ENCODE data around the gene MYO5B.

MYO5B gene

DNA sequence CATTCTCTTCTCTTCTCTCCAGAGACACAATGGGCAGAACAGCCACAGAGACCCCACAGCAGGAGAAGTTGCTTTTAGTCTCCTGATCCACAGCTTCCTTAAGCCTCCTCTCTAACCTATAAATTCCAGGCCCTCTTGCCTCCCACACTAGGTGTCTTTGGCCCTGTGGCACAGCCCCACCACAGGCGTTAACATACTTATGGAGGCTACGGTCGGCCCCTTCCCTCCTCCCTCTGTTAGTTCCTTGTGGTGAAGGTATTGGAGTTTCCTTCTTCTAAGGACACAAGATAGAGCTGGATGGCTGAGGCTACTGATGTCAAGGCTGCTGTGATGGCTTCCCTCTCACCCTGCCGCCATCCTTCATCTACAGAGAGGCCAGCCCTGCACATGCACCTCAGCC, 258.1 kb downstream of the MYO5B start:
- H3K36me3 ChIP-seq (ENCODE audit: insufficient read depth, low read length) = no peaks in the 10 kb centered on the region
- no peaks in the 10 kb centered on the region for H3K9me3 ChIP-seq (ENCODE audit: control insufficient read depth, insufficient read depth, low read length)
- H3K4me1 ChIP-seq (ENCODE audit: insufficient read depth, low read length) = no peaks in the 10 kb centered on the region
- H3K9ac ChIP-seq (ENCODE audit: low read depth, low read length) = no peak overlapping the region

DNA sequence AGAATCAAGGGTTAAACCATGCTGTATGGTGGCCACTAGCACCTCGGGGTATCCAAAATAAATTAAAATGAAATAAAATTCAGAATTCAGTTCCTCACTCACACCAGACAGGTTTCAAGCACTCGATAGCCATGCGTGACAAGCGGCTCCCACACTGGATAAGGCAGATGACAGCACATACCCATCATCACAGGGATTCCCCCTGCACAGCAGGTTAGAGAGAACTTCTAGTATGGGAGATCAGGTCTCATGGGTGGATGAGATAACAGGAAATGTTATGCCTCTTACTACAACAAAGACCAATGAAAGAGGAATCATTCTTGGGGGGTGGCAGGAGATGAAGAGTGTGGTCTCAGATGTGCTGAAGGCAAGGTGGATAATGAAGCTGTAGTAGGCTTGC, 259.7 kb downstream of the MYO5B start:
- Histone ChIP-seq H3K9me3 (ENCODE audit: control insufficient read depth, insufficient read depth, low read length) (no peaks in the 10 kb centered on the region), H3K4me1 (ENCODE audit: insufficient read depth, low read length) (no peaks in the 10 kb centered on the region), H3K36me3 (ENCODE audit: insufficient read depth, low read length) (no peaks in the 10 kb centered on the region), H3K9ac (ENCODE audit: low read depth, low read length) (no peak overlapping the region)

DNA sequence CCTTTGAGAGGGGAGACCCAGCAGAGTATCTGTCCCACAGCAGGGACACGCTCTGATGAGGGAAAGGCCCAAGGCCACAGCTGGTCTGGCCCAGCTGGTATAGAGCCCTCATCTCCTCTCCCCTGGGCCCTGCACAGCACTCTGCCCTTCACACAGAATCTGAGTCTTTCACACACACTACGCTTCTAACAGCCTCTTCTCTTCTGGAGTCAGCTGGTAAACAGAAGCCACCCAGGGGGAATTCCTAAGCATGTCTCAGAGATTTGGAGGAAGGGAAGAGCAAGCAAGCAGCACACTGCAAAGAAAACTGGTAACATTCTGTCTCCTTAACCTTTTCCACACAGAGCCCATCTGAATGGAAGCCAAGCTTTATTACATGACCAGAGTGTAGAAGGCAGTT, 260.5 kb downstream of the MYO5B start:
- no peak overlapping the region for H3K9ac ChIP-seq (ENCODE audit: low read depth, low read length)

DNA sequence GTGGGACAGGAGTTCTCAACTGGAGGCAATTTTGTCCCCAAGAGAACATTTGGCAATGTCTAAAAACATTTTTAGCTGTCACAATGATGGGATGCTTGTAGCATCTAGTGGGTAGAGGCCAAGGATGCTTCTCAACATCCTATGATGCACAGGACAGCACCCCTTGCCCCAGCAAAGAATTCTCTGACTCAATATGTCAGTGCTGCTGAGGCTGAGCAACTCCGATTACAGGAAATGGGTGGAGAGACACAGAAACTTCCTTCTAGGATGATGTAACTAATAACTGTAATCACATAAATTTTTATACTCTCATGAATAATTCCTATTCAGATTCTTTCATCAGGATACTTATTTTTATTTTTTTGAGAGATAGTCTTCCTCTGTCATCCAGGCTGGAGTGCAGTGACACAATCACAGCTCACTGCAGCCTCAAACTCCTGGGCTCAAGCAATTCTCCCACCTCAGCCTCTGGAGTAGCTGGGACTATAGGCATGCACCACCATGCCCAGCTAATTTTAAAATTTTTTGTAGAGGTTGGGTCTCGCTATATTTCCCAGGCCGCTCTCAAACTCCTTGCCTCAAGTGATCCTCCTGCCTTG, 261.3 kb downstream of the MYO5B start:
- no peaks in the 10 kb centered on the region for H3K4me1 ChIP-seq (ENCODE audit: insufficient read depth, low read length)
- no peaks in the 10 kb centered on the region for H3K9me3 ChIP-seq (ENCODE audit: control insufficient read depth, insufficient read depth, low read length)
- H3K9ac ChIP-seq (ENCODE audit: low read depth, low read length) = no peak overlapping the region

More for the DNA sequence above, 260.5 kb downstream of the MYO5B start:
- Histone ChIP-seq H3K9me3 (ENCODE audit: control insufficient read depth, insufficient read depth, low read length) (no peaks in the 10 kb centered on the region), H3K36me3 (ENCODE audit: insufficient read depth, low read length) (no peaks in the 10 kb centered on the region), H3K4me1 (ENCODE audit: insufficient read depth, low read length) (no peaks in the 10 kb centered on the region)

DNA sequence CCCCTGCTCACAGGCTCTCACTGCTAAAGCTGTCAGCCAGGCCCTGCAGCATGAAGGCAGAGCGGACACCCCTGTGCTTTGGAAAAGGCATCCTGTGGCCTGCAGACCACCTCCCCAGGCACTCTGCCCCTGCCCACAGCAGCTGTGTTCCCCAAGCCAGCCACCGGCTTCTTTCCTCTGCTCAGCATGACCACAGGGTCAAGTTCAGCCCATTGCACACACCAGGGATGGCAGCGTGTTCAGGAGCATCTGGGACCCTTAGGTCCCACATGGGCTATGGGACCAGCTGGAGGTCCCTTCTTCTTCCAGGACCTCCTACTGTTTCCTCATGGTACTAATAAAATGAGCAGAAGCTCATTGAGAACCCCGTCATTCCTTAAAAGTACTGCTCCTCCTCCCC, 263.2 kb downstream of the MYO5B start:
- Histone ChIP-seq H3K36me3 (ENCODE audit: insufficient read depth, low read length) (no peaks in the 10 kb centered on the region), H3K9ac (ENCODE audit: low read depth, low read length) (no peak overlapping the region), H3K4me1 (ENCODE audit: insufficient read depth, low read length) (no peaks in the 10 kb centered on the region), H3K9me3 (ENCODE audit: control insufficient read depth, insufficient read depth, low read length) (no peaks in the 10 kb centered on the region)

More for the DNA sequence above, 261.3 kb downstream of the MYO5B start:
- no peaks in the 10 kb centered on the region for H3K36me3 ChIP-seq (ENCODE audit: insufficient read depth, low read length)

- Histone ChIP-seq H3K9me3 (ENCODE audit: control insufficient read depth, insufficient read depth, low read length) (no peaks in the 10 kb centered on the region; the same call in 1 of the 2 replicates), H3K36me3 (ENCODE audit: insufficient read depth, low read length) (no peaks in the 10 kb centered on the region), H3K4me1 (ENCODE audit: insufficient read depth, low read length) (no peaks in the 10 kb centered on the region), H3K9ac (ENCODE audit: low read depth, low read length) (no peak overlapping the region)
Measured at GRCh38 chr18:49931179-49931578, 263.8 kb downstream of the MYO5B start.

- H3K9ac ChIP-seq (ENCODE audit: low read depth, low read length) = no peak overlapping the region
- H3K9me3 ChIP-seq (ENCODE audit: control insufficient read depth, insufficient read depth, low read length) = no peaks in the 10 kb centered on the region; the same call in 1 of the 2 replicates
- no peaks in the 10 kb centered on the region for H3K36me3 ChIP-seq (ENCODE audit: insufficient read depth, low read length)
- no peaks in the 10 kb centered on the region for H3K4me1 ChIP-seq (ENCODE audit: insufficient read depth, low read length)
Measured at GRCh38 chr18:49926106-49926745, 268.7 kb downstream of the MYO5B start.

GRCh38 chr18:49924293-49924983, 270.5 kb downstream of the MYO5B start:
- no peaks in the 10 kb centered on the region for H3K4me1 ChIP-seq (ENCODE audit: insufficient read depth, low read length)

DNA sequence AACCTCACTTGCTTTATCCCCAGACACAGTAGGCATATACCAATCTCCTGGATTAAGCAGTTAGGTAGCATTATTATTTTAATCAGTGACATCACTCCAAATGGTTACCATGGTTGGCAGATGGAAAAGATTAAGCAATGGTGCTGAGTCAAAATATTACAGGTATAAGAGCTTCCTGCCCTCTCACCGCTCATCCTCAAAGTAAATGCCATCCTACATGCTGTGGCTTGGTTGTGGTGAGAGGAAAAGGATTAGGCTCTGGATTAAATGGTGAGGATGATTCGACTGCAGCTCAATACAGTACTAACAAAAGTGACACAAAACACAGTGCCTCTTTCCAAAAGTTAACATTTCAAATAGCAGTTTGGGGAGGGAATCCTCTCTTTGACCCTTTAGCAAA, 272.7 kb downstream of the MYO5B start:
- Histone ChIP-seq H3K9ac (ENCODE audit: low read depth, low read length) (no peak overlapping the region), H3K36me3 (ENCODE audit: insufficient read depth, low read length) (no peaks in the 10 kb centered on the region), H3K9me3 (ENCODE audit: control insufficient read depth, insufficient read depth, low read length) (no peaks in the 10 kb centered on the region; the same call in 1 of the 2 replicates), H3K4me1 (ENCODE audit: insufficient read depth, low read length) (no peaks in the 10 kb centered on the region)

More at GRCh38 chr18:49924293-49924983, 270.5 kb downstream of the MYO5B start:
- Histone ChIP-seq H3K9me3 (ENCODE audit: control insufficient read depth, insufficient read depth, low read length) (no peaks in the 10 kb centered on the region; the same call in 1 of the 2 replicates), H3K36me3 (ENCODE audit: insufficient read depth, low read length) (no peaks in the 10 kb centered on the region), H3K9ac (ENCODE audit: low read depth, low read length) (no peak overlapping the region)

- H3K9ac ChIP-seq (ENCODE audit: low read depth, low read length) = no peak overlapping the region
- no peaks in the 10 kb centered on the region for H3K36me3 ChIP-seq (ENCODE audit: insufficient read depth, low read length)
- H3K9me3 ChIP-seq (ENCODE audit: control insufficient read depth, insufficient read depth, low read length) = no peaks in the 10 kb centered on the region; the same call in 1 of the 2 replicates
- no peaks in the 10 kb centered on the region for H3K4me1 ChIP-seq (ENCODE audit: insufficient read depth, low read length)
Measured at GRCh38 chr18:49921318-49921985, 273.5 kb downstream of the MYO5B start.

DNA sequence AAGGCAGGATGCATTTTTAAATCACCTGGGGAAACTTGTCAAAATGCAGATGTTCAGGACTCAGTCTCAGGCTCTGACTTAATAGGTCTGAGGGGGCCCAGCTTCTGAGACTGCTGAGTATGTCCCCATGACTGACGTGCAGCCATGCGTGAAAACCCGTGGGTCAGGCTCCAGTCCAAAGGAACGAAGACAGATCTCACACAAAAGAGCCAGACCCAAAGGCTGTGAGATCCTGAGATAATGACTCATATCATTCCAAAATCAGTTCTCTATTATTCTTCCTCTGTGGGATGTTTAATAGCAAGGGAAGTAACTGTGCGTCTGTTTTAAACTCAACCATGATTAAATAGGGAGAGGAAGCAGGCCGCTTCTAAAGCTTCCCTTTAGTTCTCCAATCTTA, 274.2 kb downstream of the MYO5B start:
- Histone ChIP-seq H3K9me3 (ENCODE audit: control insufficient read depth, insufficient read depth, low read length) (no peaks in the 10 kb centered on the region), H3K36me3 (ENCODE audit: insufficient read depth, low read length) (no peaks in the 10 kb centered on the region), H3K9ac (ENCODE audit: low read depth, low read length) (no peak overlapping the region), H3K4me1 (ENCODE audit: insufficient read depth, low read length) (no peaks in the 10 kb centered on the region)

DNA sequence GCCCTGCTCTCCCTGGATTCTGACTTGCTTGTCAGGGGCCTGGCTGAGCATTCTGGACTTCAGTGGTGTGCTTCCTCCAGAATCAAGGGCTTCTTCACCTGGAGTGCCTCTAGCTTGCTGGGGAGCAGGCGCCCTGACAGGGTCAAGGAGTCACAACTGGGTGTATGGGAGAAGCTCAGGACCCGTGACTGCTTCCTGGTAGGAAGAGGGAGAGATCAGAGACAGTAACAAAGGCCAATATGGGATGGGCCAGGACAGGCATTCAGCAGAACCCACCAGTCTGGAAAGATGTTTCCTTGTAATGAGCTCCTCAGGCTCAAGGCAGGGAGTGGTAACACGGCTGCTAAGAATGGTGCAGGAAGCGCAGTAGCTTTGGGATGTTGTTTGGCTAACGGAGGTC, 277.2 kb downstream of the MYO5B start:
- no peaks in the 10 kb centered on the region for H3K4me1 ChIP-seq (ENCODE audit: insufficient read depth, low read length)
- no peaks in the 10 kb centered on the region; the same call in 1 of the 2 replicates for H3K9me3 ChIP-seq (ENCODE audit: control insufficient read depth, insufficient read depth, low read length)
- no peak overlapping the region for H3K9ac ChIP-seq (ENCODE audit: low read depth, low read length)
- H3K36me3 ChIP-seq (ENCODE audit: insufficient read depth, low read length) = no peaks in the 10 kb centered on the region

DNA sequence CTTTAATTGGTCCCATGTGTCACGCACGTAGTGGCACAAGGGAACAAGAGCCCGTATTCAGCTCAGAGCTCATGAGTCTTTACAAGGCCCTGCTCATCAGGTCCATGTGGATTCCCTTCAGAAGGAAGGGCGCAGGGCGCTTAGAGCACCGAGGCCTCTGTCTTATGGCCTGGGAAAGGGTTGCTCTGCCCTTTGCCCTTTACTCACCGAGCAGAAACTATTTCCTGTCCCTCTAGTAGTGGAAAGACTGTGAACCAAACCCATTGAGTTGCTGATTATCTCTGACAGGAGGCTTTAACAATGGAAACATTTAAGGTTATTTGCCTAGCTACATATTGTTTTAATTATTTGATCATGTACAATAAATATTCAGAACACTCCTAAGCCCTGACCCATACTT, 279.6 kb downstream of the MYO5B start:
- Histone ChIP-seq H3K4me1 (ENCODE audit: insufficient read depth, low read length) (peaks cover 3% of the 10 kb centered on the region; the same call in 1 of the 2 replicates), H3K9ac (ENCODE audit: low read depth, low read length) (no peak overlapping the region), H3K36me3 (ENCODE audit: insufficient read depth, low read length) (no peaks in the 10 kb centered on the region), H3K9me3 (ENCODE audit: control insufficient read depth, insufficient read depth, low read length) (peaks cover 7% of the 10 kb centered on the region)

- no peaks in the 10 kb centered on the region for H3K36me3 ChIP-seq (ENCODE audit: insufficient read depth, low read length)
- H3K4me1 ChIP-seq (ENCODE audit: insufficient read depth, low read length) = peaks cover 3% of the 10 kb centered on the region; the same call in 1 of the 2 replicates
- peaks cover 7% of the 10 kb centered on the region for H3K9me3 ChIP-seq (ENCODE audit: control insufficient read depth, insufficient read depth, low read length)
- no peak overlapping the region for H3K9ac ChIP-seq (ENCODE audit: low read depth, low read length)
Measured at GRCh38 chr18:49913221-49913620, 281.7 kb downstream of the MYO5B start.

All from ES-I3 (cell line).